ENCODE data around the gene MKS1.

Gene MKS1

GRCh38 chr17:58239987-58240386 lies 20.9 kb upstream of the MKS1 start:
- H3K27me3 ChIP-seq (replicated peaks; ENCODE audit: control insufficient read depth, insufficient read depth, low read length) = no peaks in the 10 kb centered on the region; the same call in 1 of the 2 replicates
- DNase-seq (ENCODE audit: extremely low read depth, insufficient read length) = no peak
- no peak for TF ChIP-seq CTCF (IDR thresholded peaks at IDR 0.05; ENCODE audit: insufficient read depth, low read length, poor library complexity, severe bottlenecking)
- no peaks in the 10 kb centered on the region for H3K36me3 ChIP-seq (ENCODE audit: control insufficient read depth, insufficient read depth, low read length)
- no peak overlapping the region for H3K4me3 ChIP-seq (replicated peaks; ENCODE audit: low read depth, low read length)

GRCh38 chr17:58238147-58238634 lies 19.1 kb upstream of the MKS1 start, which contains the start of gene LPO:
Gene LPO, plus strand, starts transcription at chr17:58238584. Its CDS starts 4,396 bp downstream, at chr17:58242980.
- DNase-seq (ENCODE audit: extremely low read depth, insufficient read length) = no peak
- H3K27me3 ChIP-seq (replicated peaks; ENCODE audit: control insufficient read depth, insufficient read depth, low read length) = no peaks in the 10 kb centered on the region; the same call in 1 of the 2 replicates
- no peaks in the 10 kb centered on the region for H3K36me3 ChIP-seq (ENCODE audit: control insufficient read depth, insufficient read depth, low read length)
- no peak within 1 kb of the TSS for H3K4me3 ChIP-seq (replicated peaks; ENCODE audit: low read depth, low read length)
- TF ChIP-seq CTCF (IDR thresholded peaks at IDR 0.05; ENCODE audit: insufficient read depth, low read length, poor library complexity, severe bottlenecking) = no peak

GRCh38 chr17:58236394-58236793 lies 17.3 kb upstream of the MKS1 start:
- Histone ChIP-seq H3K36me3 (ENCODE audit: control insufficient read depth, insufficient read depth, low read length) (no peaks in the 10 kb centered on the region), H3K4me3 (replicated peaks; ENCODE audit: low read depth, low read length) (no peak overlapping the region), H3K27me3 (replicated peaks; ENCODE audit: control insufficient read depth, insufficient read depth, low read length) (no peaks in the 10 kb centered on the region; the same call in 1 of the 2 replicates)
- no peak for TF ChIP-seq CTCF (IDR thresholded peaks at IDR 0.05; ENCODE audit: insufficient read depth, low read length, poor library complexity, severe bottlenecking)
- no peak for DNase-seq (ENCODE audit: extremely low read depth, insufficient read length)

- H3K27me3 ChIP-seq (replicated peaks; ENCODE audit: control insufficient read depth, insufficient read depth, low read length) = no peaks in the 10 kb centered on the region; the same call in 1 of the 2 replicates
- no peak overlapping the region for H3K4me3 ChIP-seq (replicated peaks; ENCODE audit: low read depth, low read length)
- no peak for DNase-seq (ENCODE audit: extremely low read depth, insufficient read length)
- H3K36me3 ChIP-seq (ENCODE audit: control insufficient read depth, insufficient read depth, low read length) = no peaks in the 10 kb centered on the region
- TF ChIP-seq CTCF (IDR thresholded peaks at IDR 0.05; ENCODE audit: insufficient read depth, low read length, poor library complexity, severe bottlenecking) = no peak
Observed at GRCh38 chr17:58235821-58236220, 16.8 kb upstream of the MKS1 start.

GRCh38 chr17:58234512-58234911 lies 15.5 kb upstream of the MKS1 start:
- no peak for DNase-seq (ENCODE audit: extremely low read depth, insufficient read length)
- TF ChIP-seq CTCF (IDR thresholded peaks at IDR 0.05; ENCODE audit: insufficient read depth, low read length, poor library complexity, severe bottlenecking) = no peak
- H3K36me3 ChIP-seq (ENCODE audit: control insufficient read depth, insufficient read depth, low read length) = no peaks in the 10 kb centered on the region
- no peaks in the 10 kb centered on the region for H3K27me3 ChIP-seq (replicated peaks; ENCODE audit: control insufficient read depth, insufficient read depth, low read length)
- H3K4me3 ChIP-seq (replicated peaks; ENCODE audit: low read depth, low read length) = no peak overlapping the region

GRCh38 chr17:58233543-58233942 lies 14.5 kb upstream of the MKS1 start:
- no peak for TF ChIP-seq CTCF (IDR thresholded peaks at IDR 0.05; ENCODE audit: insufficient read depth, low read length, poor library complexity, severe bottlenecking)
- Histone ChIP-seq H3K4me3 (replicated peaks; ENCODE audit: low read depth, low read length) (no peak overlapping the region), H3K27me3 (replicated peaks; ENCODE audit: control insufficient read depth, insufficient read depth, low read length) (no peaks in the 10 kb centered on the region), H3K36me3 (ENCODE audit: control insufficient read depth, insufficient read depth, low read length) (no peaks in the 10 kb centered on the region)
- peak; percentile 45 for DNase-seq (ENCODE audit: extremely low read depth, insufficient read length)

All from GM06990 (cell line).